Activated T-cell treated with anti-CD3 and anti-CD28 coated beads, Interleukin-2, amount 50 U/mL, for 4 hours (primary cell): ENCODE measurements around the gene GLYR1. TPM values are rescaled to one million over a fixed set of nuclear protein-coding genes. Genes with fewer than 3 reads are reported as not detected.

Experiments used
- ATAC-seq, 2 donors: fragments of 200-7000 bp; cut with Tn5 transposase; one replicate each; pipeline ENCODE4 v1.10.0; 2021
- DNase-seq: peaks from one replicate; pipeline ENCODE4 v3.0.0-alpha.2; 2020
- H3K27me3 Mint-ChIP-seq: one replicate; pipeline ENCODE4 v1.8.0; 2021; ENCODE audit warnings: low read depth, mixed read lengths
- H3K36me3 Mint-ChIP-seq: one replicate; pipeline ENCODE4 v1.8.0; 2022; ENCODE audit warnings: mixed read lengths; ENCODE audit not compliant: insufficient read depth
- H3K4me1 Mint-ChIP-seq: one replicate; pipeline ENCODE4 v1.8.0; 2021; ENCODE audit warnings: low read depth, mixed read lengths
- H3K4me3 Mint-ChIP-seq: one replicate; pipeline ENCODE4 v1.8.0; 2021; ENCODE audit warnings: mild to moderate bottlenecking, moderate library complexity, mixed read lengths
- H3K9me3 Mint-ChIP-seq: one replicate; pipeline ENCODE4 v1.8.0; 2021; ENCODE audit warnings: mixed read lengths
- total RNA-seq, 3 donors: library from RNA; stranded (reverse); gene quantifications; one replicate each; pipeline ENCODE4 v1.2.1, GENCODE V29; 2021

GLYR1 gene
- total RNA-seq, 3 donors from 2014 or later: 109 to 116 (median 114) TPM

DNA sequence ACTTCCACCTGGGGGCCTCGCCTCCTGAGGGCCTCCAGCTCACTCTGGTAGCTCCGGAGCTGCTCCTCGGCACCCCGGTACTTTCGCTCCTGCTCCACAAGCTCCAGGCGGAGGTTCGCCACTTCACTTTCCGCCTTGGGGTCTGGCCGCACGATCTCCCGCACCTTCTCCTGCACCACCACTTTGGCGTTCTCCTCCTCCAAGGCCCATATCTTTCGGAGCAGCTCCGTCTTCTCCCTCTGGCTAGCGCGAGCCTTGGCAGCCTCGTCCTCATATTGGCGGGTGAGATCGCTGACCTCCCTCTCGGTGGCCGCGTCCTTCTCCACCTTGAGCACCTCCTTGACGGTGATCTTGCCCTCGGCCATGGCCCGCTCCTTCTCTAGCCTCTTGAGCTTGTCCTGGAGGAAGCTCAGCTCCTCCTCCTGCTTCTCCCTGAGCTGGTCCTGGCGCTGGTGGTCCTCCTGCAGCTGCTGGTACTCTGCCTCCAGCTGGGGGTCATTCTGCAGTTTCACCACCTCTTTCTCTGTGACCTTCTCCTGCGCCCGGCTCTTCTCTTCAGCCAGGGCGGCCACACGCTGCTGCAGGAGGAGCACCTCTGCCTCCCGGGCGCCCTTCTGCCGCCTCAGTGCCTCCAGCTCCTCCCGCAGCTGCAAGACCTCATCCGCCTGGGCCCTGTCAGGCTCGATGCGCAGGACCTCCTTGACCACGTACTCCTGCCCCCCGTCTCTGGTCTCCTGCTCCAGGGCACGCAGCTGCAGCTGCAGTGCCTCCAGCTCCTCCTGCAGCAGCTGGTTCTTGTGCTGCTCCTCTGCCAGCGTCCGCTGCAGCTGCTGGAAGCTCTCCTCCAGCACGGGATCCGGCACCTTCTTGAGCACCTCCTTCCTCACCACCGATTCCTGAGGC is 38.1 kb upstream of the GLYR1 start:
- DNase-seq: no peak
- H3K9me3 Mint-ChIP-seq: no peaks in the 10 kb centered on the region
- no peak overlapping the region for H3K4me3 Mint-ChIP-seq
- peaks cover 38% of the 10 kb centered on the region for H3K36me3 Mint-ChIP-seq
- no peaks in the 10 kb centered on the region for H3K27me3 Mint-ChIP-seq
- H3K4me1 Mint-ChIP-seq: no peaks in the 10 kb centered on the region
- ATAC-seq: no peak

DNA sequence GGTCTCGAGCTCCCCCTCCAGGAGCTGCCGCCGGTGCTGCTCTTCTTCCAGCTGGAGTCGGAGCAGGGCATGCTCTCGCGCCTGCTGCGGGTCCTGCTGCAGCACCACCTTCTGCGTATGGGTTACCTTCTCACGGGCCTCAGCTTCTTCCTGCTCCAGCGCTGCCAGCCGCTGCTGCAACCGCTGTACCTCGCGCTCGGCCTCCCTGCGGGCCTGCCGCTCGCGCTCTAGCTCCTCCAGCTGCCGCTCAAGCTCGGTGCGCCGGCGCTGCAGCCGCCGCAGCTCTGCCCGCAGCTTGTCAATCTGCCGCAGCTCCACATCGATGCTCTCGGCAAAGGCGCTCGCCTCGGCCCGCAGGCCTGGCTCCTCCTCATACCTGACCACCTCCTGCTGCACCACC is 37.1 kb upstream of the GLYR1 start:
- no peaks in the 10 kb centered on the region for H3K9me3 Mint-ChIP-seq
- no peaks in the 10 kb centered on the region for H3K4me1 Mint-ChIP-seq
- H3K36me3 Mint-ChIP-seq: peaks cover 42% of the 10 kb centered on the region
- ATAC-seq (no peak), DNase-seq (no peak)
- no peaks in the 10 kb centered on the region for H3K27me3 Mint-ChIP-seq
- no peak overlapping the region for H3K4me3 Mint-ChIP-seq

DNA sequence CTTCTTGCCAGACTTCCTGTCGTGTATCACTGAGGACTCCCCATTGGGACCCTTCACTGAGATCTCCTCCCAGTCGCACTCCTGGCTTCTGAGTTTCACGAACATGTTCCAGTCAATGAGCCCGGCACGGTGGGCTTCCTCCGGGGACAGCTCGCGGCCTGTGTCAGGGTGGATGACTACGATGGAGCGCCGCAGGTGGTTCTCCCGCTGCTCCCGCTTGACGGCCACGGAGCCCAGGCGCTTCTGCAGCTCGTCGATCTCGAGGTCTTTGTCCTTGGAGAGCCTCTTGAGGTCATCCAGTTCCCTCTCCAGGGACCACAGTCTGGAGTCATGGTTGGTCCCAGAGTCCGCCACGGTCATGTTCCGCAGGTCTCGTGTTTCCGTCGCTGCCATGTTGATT is 36.4 kb upstream of the GLYR1 start:
- ATAC-seq: no peak
- no peaks in the 10 kb centered on the region for H3K27me3 Mint-ChIP-seq
- no peaks in the 10 kb centered on the region for H3K4me1 Mint-ChIP-seq
- no peak for DNase-seq
- no peak overlapping the region for H3K4me3 Mint-ChIP-seq
- H3K36me3 Mint-ChIP-seq: peaks cover 46% of the 10 kb centered on the region
- no peaks in the 10 kb centered on the region for H3K9me3 Mint-ChIP-seq

DNA sequence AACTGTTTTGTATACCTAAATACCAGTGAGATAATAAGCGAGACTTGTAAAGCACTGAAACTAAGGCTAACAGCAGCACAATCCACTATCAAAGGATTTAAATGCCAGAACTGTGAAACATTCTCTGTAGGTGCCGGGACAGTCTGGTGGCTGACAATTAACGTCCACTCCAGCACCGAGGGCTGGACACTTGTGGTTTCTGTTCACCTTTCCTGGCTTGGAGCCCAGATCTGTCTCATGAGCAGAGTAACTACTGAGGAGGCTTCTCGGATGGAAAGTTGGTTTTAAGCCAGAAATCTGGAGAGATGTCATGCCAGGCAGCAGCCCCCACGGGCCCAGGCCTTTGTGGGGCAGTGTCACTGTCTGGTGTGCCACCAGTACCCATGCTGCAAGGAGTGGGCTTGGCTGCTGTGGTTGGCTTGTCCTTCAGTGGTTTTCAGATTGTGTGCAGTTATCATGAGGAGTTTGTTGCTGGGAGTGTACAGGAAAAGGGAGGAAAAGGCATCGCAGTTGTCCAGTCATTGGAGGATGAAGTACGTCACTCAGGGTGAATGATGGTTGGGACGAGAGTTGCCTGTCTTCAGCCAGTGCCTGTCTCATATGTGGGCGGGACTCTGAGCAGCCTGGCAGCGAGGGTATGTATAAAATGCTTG is 35.7 kb upstream of the GLYR1 start:
- DNase-seq (no peak), ATAC-seq (no peak)
- no peaks in the 10 kb centered on the region for H3K4me1 Mint-ChIP-seq
- H3K9me3 Mint-ChIP-seq: no peaks in the 10 kb centered on the region
- H3K27me3 Mint-ChIP-seq: no peaks in the 10 kb centered on the region
- H3K4me3 Mint-ChIP-seq: no peak overlapping the region
- H3K36me3 Mint-ChIP-seq: peaks cover 48% of the 10 kb centered on the region

DNA sequence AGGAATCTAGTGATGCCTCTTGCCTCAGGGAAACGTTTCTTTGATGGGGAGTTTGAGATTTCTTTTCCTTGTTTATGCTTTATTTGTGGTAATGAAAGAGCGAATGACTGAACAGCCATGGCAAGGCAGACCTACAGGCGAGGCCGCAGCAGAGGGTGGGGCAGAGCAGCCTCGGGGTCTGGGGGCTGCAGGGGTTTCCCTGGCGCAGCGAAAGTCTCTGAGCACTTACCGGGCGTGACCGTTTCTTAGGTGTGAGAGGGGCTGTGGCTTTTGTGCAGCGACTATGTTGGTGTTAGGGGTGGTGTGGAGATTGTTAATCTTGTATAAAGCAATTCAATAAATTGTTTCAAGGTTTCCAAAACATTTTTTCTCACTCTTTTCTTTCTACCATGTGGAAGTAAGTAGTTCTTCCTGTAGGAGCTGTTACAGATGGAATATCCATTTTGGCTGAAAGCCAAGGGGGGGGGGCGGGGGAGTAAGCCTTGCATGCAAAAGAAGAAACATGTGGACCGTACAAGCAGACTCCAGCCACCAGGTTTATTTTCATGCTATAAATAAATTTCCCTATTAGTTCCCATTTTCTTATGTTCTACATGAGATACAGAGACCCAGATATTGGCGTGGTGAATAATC is 35.0 kb upstream of the GLYR1 start:
- ATAC-seq: no peak

DNA sequence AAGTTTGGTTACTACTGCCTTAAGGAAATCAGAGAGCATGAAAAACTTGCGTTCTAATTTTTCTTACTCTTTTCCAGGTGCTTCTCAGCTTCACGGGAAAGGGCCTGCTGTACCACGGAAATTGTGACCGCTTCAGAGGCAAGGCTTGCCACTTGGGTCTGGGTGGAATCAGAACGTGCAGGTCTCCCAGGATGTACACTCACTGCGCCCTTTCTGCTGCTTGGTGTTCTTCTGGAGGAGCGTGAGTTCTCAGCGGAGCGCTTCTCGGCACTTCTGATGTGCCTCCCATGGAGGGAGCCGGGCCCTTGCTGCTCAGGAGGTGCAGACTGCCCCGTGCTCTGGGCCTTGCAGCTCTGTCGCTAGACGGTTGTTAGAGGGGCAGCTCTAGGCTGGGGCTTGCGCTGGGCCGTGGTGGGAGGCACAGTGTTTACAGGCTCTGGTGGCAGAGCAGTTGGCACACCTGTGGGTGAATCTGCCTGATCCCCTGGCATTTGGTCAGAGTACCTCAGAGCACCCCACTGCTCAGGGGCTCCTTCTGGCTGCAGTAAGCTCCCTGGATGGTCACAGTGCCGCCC is 33.0 kb upstream of the GLYR1 start:
- ATAC-seq (no peak), DNase-seq (no peak)
- Mint-ChIP-seq H3K4me3 (no peak overlapping the region), H3K36me3 (peaks cover 56% of the 10 kb centered on the region), H3K4me1 (no peaks in the 10 kb centered on the region), H3K27me3 (no peaks in the 10 kb centered on the region), H3K9me3 (no peaks in the 10 kb centered on the region)

More for the DNA sequence above, 35.0 kb upstream of the GLYR1 start:
- no peak for DNase-seq
- H3K4me1 Mint-ChIP-seq: no peaks in the 10 kb centered on the region
- no peaks in the 10 kb centered on the region for H3K27me3 Mint-ChIP-seq
- peaks cover 53% of the 10 kb centered on the region for H3K36me3 Mint-ChIP-seq
- no peak overlapping the region for H3K4me3 Mint-ChIP-seq
- H3K9me3 Mint-ChIP-seq: no peaks in the 10 kb centered on the region

DNA sequence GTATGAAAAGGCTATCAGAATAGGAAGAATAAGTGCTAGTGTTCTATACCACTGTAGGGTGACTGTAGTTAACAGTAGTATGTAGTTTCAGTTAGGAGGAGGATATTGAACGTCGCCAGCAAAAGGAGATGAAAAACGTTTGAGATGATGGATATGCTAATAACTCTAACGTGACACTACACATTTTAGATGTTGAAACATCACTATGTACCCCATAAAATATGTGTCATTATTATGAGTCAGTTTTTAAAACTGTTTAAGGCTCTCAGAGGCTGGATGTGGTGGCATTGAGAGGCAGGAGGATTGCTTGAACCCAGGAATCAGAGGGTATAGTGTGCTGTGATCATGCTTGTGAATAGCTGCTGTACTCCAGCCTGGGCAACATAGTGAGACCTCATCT is 32.0 kb upstream of the GLYR1 start:
- ATAC-seq: no peak

DNA sequence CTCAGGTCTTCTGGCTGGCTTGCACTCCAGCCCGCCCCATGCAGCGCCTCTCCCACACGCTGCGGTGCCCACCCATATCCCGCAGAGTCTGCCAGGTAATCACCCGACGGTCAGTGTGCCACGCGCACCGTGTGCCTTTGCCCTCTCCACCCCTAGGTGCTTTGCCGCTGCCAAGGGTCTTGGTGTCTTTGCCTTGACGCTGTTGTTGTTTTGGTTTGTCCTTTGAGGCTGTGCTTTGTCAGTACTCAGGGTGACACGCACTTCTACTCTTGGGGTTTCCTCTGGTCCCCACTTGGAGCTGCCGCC is 30.2 kb upstream of the GLYR1 start:
- Mint-ChIP-seq H3K4me1 (no peaks in the 10 kb centered on the region), H3K36me3 (peaks cover 49% of the 10 kb centered on the region), H3K27me3 (no peaks in the 10 kb centered on the region), H3K4me3 (no peak overlapping the region), H3K9me3 (no peaks in the 10 kb centered on the region)
- ATAC-seq: no peak
- DNase-seq: no peak

More for the DNA sequence above, 32.0 kb upstream of the GLYR1 start:
- Mint-ChIP-seq H3K4me1 (no peaks in the 10 kb centered on the region), H3K9me3 (no peaks in the 10 kb centered on the region), H3K27me3 (no peaks in the 10 kb centered on the region), H3K36me3 (peaks cover 54% of the 10 kb centered on the region), H3K4me3 (no peak overlapping the region)
- no peak for DNase-seq

DNA sequence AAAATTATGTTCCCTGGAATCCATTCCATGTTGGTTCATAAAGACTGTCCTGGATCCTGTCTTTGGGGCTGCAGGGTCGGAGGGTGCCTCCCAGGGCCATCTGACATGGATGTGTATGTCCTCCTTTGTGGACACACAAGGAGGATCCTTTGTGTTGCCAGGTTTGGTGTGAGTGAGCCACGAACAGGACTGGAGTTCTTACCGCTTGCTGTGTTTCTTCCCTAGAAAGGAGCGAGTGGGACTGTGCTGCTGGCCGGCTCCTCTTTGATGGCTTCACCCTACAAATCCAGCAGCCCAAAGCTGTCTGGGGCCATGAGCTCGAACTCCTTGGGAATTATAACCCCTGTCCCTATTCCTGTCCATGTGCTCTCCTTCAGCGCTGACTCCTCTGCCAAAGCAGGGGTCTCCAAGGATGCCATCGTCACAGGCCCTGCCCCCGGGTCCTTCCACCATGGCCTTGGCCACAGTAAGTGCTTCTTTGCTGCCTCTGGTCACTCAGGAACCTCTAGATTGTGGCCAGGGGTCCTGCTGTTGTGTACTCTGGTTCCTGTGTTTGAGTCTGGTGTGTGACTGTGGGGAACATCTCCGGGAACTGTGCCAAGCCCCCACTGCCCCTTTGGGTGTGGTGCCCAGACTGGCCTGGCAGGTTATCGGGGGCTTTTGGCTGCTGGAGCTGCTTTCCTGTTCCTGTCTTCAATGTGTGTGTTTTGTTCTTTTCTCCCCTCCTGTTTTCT is 29.7 kb upstream of the GLYR1 start:
- Mint-ChIP-seq H3K4me3 (no peak overlapping the region), H3K36me3 (peaks cover 47% of the 10 kb centered on the region), H3K4me1 (no peaks in the 10 kb centered on the region), H3K9me3 (no peaks in the 10 kb centered on the region), H3K27me3 (no peaks in the 10 kb centered on the region)
- no peak for DNase-seq
- no peak for ATAC-seq

DNA sequence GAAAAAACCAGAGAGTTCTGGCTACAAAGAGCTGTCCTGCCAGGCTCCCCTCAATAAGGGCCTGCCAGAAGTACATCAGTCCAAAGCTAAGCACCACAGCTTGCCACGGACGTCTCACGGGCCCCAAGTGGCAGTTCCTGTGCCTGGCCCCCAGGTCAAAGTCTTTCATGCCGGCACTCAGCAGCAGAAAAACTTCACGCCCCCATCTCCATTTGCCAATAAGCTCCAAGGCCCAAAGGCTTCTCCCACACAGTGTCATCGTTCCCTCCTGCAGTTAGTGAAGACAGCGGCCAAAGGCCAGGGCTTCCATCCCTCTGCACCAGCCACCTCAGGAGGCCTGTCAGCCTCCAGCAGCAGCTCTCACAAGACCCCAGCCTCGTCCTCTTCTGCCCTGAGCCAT is 27.6 kb upstream of the GLYR1 start:
- no peaks in the 10 kb centered on the region for H3K27me3 Mint-ChIP-seq
- H3K9me3 Mint-ChIP-seq: no peaks in the 10 kb centered on the region
- ATAC-seq (no peak), DNase-seq (no peak)
- H3K36me3 Mint-ChIP-seq: peaks cover 47% of the 10 kb centered on the region
- H3K4me1 Mint-ChIP-seq: no peaks in the 10 kb centered on the region
- H3K4me3 Mint-ChIP-seq: no peak overlapping the region

DNA sequence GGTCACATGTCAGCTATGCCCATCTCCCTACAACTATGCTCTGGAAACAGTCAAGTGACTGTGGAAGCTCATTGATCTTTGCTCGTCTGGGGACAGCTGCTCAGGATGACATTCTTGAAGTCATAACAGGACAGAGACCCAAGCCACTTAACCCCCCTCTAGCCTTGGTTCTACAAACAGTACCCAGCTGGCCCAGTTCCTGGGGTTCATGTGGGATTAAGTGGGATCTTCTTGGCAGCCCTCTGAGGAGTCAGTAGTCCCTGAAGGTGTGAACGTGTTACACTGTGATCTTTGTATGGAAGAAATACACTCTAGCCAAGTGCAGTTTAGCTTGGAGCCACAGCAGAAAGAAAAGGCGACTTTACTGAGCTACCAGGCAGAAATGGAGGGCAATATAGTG is 26.0 kb upstream of the GLYR1 start:
- Mint-ChIP-seq H3K4me1 (peaks cover 2% of the 10 kb centered on the region), H3K27me3 (no peaks in the 10 kb centered on the region), H3K4me3 (no peak overlapping the region), H3K9me3 (no peaks in the 10 kb centered on the region), H3K36me3 (peaks cover 50% of the 10 kb centered on the region)
- DNase-seq (no peak), ATAC-seq (no peak)

DNA sequence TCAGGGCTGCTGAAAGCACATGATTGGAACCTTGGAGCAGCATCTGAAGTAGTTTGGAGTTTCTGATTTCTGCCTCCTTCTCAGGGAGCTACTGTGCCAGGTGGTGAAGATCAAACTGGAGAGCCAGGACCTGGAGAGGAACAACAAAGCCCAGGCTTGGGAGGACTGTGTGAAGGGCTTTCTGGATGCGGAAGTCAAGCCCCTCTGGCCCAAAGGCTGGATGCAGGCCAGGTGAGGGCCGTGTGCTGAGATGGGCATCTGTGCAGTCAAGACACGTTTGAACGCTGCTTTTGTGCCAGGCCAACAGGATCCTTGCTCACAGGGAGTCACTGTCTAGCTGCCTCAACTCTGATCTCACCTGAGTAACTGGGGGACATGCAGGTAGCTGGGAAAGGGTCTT is 24.0 kb upstream of the GLYR1 start:
- no peak overlapping the region for H3K4me3 Mint-ChIP-seq
- peaks cover 6% of the 10 kb centered on the region for H3K4me1 Mint-ChIP-seq
- DNase-seq: no peak
- no peak for ATAC-seq
- no peaks in the 10 kb centered on the region for H3K9me3 Mint-ChIP-seq
- peaks cover 43% of the 10 kb centered on the region for H3K36me3 Mint-ChIP-seq
- no peaks in the 10 kb centered on the region for H3K27me3 Mint-ChIP-seq

DNA sequence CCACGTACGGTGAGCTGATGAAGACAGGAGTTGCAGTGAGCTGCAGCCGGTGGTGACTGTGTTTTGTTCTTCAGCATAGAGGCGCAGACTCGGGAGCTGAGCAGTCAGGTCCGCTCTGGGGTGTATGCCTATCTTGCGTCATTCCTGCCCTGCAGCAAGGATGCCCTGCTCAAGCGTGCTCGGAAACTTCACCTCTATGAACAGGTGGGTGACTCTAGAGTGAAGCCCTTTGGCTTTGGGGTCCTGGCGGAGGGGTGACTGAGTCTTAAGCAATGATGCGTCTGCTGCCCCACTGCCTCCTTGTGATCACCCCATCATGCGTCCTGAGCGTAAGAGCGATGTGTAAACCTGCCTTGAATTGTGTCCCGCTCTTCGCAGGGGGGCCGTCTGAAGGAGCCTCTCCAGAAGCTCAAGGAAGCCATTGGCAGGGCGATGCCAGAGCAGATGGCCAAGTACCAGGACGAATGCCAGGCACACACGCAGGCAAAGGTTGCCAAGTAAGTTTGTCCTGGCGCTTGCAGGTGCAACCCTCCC is 23.1 kb upstream of the GLYR1 start:
- H3K36me3 Mint-ChIP-seq: peaks cover 37% of the 10 kb centered on the region
- ATAC-seq (no peak), DNase-seq (no peak)
- no peaks in the 10 kb centered on the region for H3K27me3 Mint-ChIP-seq
- H3K4me1 Mint-ChIP-seq: peaks cover 6% of the 10 kb centered on the region
- no peaks in the 10 kb centered on the region for H3K9me3 Mint-ChIP-seq
- H3K4me3 Mint-ChIP-seq: no peak overlapping the region
